Body of pancreas (tissue), 4 donors: ENCODE measurements around the gene GGT6. TPM values are rescaled to one million over a fixed set of nuclear protein-coding genes. Genes with fewer than 3 reads are reported as not detected.

Experiments used
- ATAC-seq: fragments of 150-250 bp; one replicate; pipeline ENCODE4 v1.9.1; 2016
- DNase-seq, 4 donors: peaks; one replicate each; pipeline ENCODE4 v3.0.0-alpha.2; 2019
- H3K27ac ChIP-seq, 4 donors: fragments of 200-600 bp; sonication (generic); 1 replicate in 3 of 4; 2 replicates in 1 of 4; pipeline versions ENCODE4 v1.5.1 to v1.6.1; 2016 to 2019; ENCODE audit warnings: mild to moderate bottlenecking in 1 of 4, mixed read lengths in 1 of 4, moderate library complexity in 1 of 4
- H3K27me3 ChIP-seq, 2 donors: fragments of 200-600 bp; sonication (generic); one replicate each; pipeline ENCODE4 v1.6.0; 2016; ENCODE audit warnings: mild to moderate bottlenecking in 1 of 2
- H3K36me3 ChIP-seq, 2 donors: fragments of 200-600 bp; sonication (generic); replicated peaks in 1 of 2; 2 replicates each; pipeline ENCODE4 v1.5.1; 2016; ENCODE audit warnings: low read depth in 2 of 2; ENCODE audit not compliant: insufficient read depth in 1 of 2
- H3K4me1 ChIP-seq: fragments of 200-600 bp; sonication (generic); one replicate; pipeline ENCODE4 v1.6.0; 2016
- H3K4me3 ChIP-seq, 2 donors: fragments of 200-600 bp; sonication (generic); 1 replicate in 1 of 2; 2 replicates in 1 of 2; pipeline ENCODE4 v1.5.1; 2016 to 2019
- H3K9me3 ChIP-seq, 3 donors: fragments of 200-600 bp; sonication (generic); 1 replicate in 2 of 3; 2 replicates in 1 of 3; pipeline ENCODE4 v1.5.1; 2016
- POLR2A ChIP-seq, 3 donors: fragments of 450-650 bp; IDR thresholded peaks; one replicate each; pipeline ENCODE4 v1.6.1; 2016; ENCODE audit warnings: antibody characterized with exemption in 3 of 3, mild to moderate bottlenecking in 2 of 3
- WGBS, 2 donors: methylation state at CpG; one replicate each; pipeline ENCODE4 v1.1.5; 2017; 5-methylcytosine and 5-hydroxymethylcytosine counted together
- intact Hi-C: fragments of 100-400 bp; cut with DNase I; formaldehyde crosslinking; loops from one replicate; pipeline ENCODE4 v1.15.1; 2023
- total RNA-seq, 2 donors: library from RNA; depleted of rRNA; stranded (reverse); fragments of >200 nt; gene quantifications; one replicate each; pipeline ENCODE4 v1.1.0, GENCODE V29; 2016
- TF ChIP-seq, protein P1 (sequence below), 7 experiments: fragments of 450-650 bp in 4 of 7; fragments of 200-600 bp in 3 of 7; sonication (generic) in 3 of 7; IDR thresholded peaks; one replicate each; pipeline ENCODE4 v1.5.1; 2016 to 2019; ENCODE audit warnings: antibody characterized with exemption in 7 of 7

The GGT6 gene, protein sequence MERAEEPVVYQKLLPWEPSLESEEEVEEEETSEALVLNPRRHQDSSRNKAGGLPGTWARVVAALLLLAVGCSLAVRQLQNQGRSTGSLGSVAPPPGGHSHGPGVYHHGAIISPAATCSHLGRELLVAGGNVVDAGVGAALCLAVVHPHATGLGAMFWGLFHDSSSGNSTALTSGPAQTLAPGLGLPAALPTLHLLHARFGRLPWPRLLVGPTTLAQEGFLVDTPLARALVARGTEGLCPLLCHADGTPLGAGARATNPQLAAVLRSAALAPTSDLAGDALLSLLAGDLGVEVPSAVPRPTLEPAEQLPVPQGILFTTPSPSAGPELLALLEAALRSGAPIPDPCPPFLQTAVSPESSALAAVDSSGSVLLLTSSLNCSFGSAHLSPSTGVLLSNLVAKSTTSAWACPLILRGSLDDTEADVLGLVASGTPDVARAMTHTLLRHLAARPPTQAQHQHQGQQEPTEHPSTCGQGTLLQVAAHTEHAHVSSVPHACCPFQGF
- total RNA-seq = 10 to 100 TPM; 29.3 to 85.7 TPM

DNA sequence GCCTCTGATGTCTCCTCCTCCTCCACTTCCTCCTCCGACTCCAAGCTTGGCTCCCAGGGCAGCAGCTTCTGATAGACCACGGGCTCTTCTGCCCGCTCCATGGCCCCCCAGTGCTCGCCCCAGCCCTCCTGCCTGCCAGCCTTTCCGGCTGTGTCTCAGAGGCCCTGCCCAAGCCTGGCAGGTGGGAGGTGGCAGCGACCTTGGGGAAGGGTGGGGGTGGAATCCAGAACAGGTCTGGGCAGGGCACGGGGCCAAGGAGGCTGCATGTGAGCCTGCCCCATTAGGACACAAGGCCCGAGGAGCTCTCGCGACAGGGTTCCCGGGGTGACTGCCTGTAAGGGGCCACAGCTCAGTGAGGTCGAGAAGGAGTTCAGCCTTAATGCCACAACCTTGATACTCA lies at the start of gene GGT6:
TSS of gene GGT6 (minus strand) at position 157 of the 400 bp plus-strand sequence. CDS start at position 101, 56 bp downstream.
- no peaks in the 10 kb centered on the region for H3K27me3 ChIP-seq
- no peaks in the 10 kb centered on the region for H3K36me3 ChIP-seq
- 16 to 30% methylated on average over 4 to 10 of the region's 12 CpGs for WGBS, 2 donors
- DNase-seq = peak; percentile 94 to 99 (median 97)
- peak; percentile 50 to 86 (median 82) for TF ChIP-seq POLR2A (IDR thresholded peaks at IDR 0.05)
- TF ChIP-seq, protein P1, sequence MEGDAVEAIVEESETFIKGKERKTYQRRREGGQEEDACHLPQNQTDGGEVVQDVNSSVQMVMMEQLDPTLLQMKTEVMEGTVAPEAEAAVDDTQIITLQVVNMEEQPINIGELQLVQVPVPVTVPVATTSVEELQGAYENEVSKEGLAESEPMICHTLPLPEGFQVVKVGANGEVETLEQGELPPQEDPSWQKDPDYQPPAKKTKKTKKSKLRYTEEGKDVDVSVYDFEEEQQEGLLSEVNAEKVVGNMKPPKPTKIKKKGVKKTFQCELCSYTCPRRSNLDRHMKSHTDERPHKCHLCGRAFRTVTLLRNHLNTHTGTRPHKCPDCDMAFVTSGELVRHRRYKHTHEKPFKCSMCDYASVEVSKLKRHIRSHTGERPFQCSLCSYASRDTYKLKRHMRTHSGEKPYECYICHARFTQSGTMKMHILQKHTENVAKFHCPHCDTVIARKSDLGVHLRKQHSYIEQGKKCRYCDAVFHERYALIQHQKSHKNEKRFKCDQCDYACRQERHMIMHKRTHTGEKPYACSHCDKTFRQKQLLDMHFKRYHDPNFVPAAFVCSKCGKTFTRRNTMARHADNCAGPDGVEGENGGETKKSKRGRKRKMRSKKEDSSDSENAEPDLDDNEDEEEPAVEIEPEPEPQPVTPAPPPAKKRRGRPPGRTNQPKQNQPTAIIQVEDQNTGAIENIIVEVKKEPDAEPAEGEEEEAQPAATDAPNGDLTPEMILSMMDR (IDR thresholded peaks at IDR 0.05) = no peak
- peaks cover 42% of the 10 kb centered on the region for H3K4me1 ChIP-seq
- H3K4me3 ChIP-seq = peak within 1 kb of the TSS; percentile 6 to 13
- peak within 1 kb of the TSS; percentile 78 to 87 (median 80) for H3K27ac ChIP-seq
- no peaks in the 10 kb centered on the region for H3K9me3 ChIP-seq
- peak; percentile 92 for ATAC-seq
- intact Hi-C loops = no loop called here

DNA sequence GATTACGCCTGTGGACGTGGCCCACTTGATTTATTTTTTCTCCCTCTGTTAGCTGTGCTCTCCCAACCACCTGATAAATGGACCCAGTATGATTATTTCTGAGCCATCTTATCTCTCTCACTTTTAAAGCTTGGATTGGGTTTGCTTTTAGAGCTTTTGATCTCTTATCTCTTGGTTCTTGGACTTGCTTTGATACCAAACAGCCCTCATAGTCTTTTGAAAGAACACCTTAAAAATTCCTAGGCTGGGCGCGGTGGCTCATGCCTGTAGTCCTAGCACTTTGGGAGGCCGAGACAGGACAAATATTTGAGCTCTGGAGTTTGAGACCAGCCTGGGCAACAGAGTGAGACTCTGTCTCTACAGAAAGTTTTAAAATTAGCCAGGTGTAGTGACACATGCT lies 49.8 kb upstream of the GGT6 start:
- no peak for DNase-seq
- no peaks in the 10 kb centered on the region for H3K36me3 ChIP-seq
- no peak overlapping the region for H3K4me3 ChIP-seq
- intact Hi-C loops = no loop called here
- peaks cover 12% of the 10 kb centered on the region for H3K4me1 ChIP-seq
- H3K9me3 ChIP-seq = no peaks in the 10 kb centered on the region
- no peak for ATAC-seq
- 84 to 89% methylated on average over 5 of the region's 5 CpGs for WGBS, 2 donors
- no peak for TF ChIP-seq POLR2A (IDR thresholded peaks at IDR 0.05)
- TF ChIP-seq, protein P1 (IDR thresholded peaks at IDR 0.05) = no peak
- H3K27me3 ChIP-seq = no peaks in the 10 kb centered on the region
- no peak overlapping the region for H3K27ac ChIP-seq

DNA sequence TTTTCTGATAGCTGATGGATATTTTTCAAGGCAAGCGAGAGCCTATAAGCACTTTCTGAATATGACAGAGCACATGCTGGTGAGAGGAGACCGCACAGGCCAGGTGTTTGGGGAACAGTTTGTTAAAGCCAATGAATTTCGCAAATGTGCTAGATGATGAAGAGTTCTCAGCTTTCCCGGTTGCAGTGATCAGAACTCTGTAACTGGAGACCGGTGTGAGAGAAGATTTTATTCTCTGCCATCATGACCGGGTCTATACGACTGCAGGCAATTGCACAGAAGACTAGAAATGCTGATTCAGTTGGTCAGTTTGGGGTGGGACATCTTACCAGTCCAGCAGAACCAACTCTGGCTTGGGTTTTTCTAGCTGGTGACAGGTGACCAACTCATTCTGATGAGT lies 49.4 kb upstream of the GGT6 start:
- no peak for TF ChIP-seq POLR2A (IDR thresholded peaks at IDR 0.05)
- TF ChIP-seq, protein P1 (IDR thresholded peaks at IDR 0.05) = no peak
- Histone ChIP-seq H3K36me3 (no peaks in the 10 kb centered on the region), H3K4me3 (no peak overlapping the region), H3K9me3 (no peaks in the 10 kb centered on the region), H3K4me1 (peaks cover 12% of the 10 kb centered on the region), H3K27me3 (no peaks in the 10 kb centered on the region), H3K27ac (no peak overlapping the region)
- intact Hi-C loops = no loop called here
- ATAC-seq = no peak
- DNase-seq = no peak
- WGBS, 2 donors = 77 to 81% methylated on average over 7 of the region's 7 CpGs

DNA sequence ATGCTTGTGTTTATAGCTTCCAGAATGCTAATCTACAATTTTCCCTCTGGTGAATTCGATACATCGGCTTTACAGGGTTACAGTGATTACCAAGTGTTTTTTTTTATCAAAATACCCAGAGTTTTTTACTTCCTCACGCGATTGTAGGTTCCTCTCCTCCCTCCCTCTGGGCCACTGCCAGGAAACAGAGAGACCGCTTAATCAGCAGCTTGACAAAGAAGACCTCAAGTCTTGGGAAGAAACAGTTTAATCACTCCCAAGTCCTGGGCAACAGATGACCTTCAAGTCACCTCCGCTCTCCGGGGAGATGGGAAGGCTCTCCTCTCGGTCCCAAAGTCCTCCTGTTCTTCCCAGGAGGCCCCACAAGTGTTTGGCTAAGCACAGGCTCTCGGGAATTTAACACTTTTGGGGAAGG lies 47.4 kb upstream of the GGT6 start:
- Histone ChIP-seq H3K9me3 (no peaks in the 10 kb centered on the region), H3K27me3 (no peaks in the 10 kb centered on the region), H3K36me3 (no peaks in the 10 kb centered on the region), H3K4me3 (no peak overlapping the region), H3K4me1 (peaks cover 12% of the 10 kb centered on the region), H3K27ac (peak overlapping the region in 2 of 4 donors; percentile 31 to 49)
- DNase-seq (peak; percentile 42 to 79 (median 60)), ATAC-seq (peak; percentile 49)
- 2 to 3% methylated on average over 9 of the region's 9 CpGs for WGBS, 2 donors
- intact Hi-C loops = no loop called here
- TF ChIP-seq POLR2A (IDR thresholded peaks at IDR 0.05) = no peak
- TF ChIP-seq, protein P1 (IDR thresholded peaks at IDR 0.05) = no peak
